Uterus (tissue), 2 donors: Measurements from ENCODE around the gene RBM15B.

Source experiments
- POLR2A ChIP-seq, 2 donors: fragments of 450-650 bp; IDR thresholded peaks; one replicate each; pipeline ENCODE4 v1.6.1; 2016; ENCODE audit warnings: antibody characterized with exemption in 2 of 2, mild to moderate bottlenecking in 1 of 2, moderate library complexity in 1 of 2
- TF ChIP-seq, protein P1 (sequence below), 4 experiments: fragments of 200-600 bp in 2 of 4; fragments of 450-650 bp in 2 of 4; sonication (generic) in 2 of 4; IDR thresholded peaks; one replicate each; pipeline ENCODE4 v1.5.1; 2016 to 2019; ENCODE audit warnings: antibody characterized with exemption in 4 of 4, mild to moderate bottlenecking in 2 of 4, moderate library complexity in 1 of 4

DNA sequence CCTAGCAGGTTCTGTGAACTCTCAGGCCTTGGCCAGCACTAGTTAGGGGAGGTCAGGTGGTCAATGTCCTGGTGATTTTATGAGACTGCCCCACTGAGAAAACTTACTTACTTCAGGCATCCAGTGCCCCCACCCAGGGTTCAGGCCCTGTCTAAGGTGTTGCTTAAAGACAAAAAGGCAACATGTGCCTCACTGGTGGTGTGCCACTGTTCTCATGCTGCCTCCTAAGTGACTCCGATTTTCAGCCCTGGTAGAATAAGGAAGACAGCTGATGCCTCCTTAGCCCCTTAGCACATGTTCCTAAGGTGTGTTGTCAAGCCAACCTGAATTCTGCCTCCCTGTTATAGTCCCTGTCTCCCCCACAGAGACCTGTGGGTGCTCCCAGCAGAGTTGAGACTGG is 5.3 kb downstream of the RBM15B start:
- TF ChIP-seq POLR2A (IDR thresholded peaks at IDR 0.05), result no peak
- TF ChIP-seq, protein P1, sequence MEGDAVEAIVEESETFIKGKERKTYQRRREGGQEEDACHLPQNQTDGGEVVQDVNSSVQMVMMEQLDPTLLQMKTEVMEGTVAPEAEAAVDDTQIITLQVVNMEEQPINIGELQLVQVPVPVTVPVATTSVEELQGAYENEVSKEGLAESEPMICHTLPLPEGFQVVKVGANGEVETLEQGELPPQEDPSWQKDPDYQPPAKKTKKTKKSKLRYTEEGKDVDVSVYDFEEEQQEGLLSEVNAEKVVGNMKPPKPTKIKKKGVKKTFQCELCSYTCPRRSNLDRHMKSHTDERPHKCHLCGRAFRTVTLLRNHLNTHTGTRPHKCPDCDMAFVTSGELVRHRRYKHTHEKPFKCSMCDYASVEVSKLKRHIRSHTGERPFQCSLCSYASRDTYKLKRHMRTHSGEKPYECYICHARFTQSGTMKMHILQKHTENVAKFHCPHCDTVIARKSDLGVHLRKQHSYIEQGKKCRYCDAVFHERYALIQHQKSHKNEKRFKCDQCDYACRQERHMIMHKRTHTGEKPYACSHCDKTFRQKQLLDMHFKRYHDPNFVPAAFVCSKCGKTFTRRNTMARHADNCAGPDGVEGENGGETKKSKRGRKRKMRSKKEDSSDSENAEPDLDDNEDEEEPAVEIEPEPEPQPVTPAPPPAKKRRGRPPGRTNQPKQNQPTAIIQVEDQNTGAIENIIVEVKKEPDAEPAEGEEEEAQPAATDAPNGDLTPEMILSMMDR (IDR thresholded peaks at IDR 0.05), result no peak
